Vagina (tissue), 2 donors: Measurements from ENCODE around the gene MCUR1. TPM values are rescaled to one million over a fixed set of nuclear protein-coding genes. Genes with fewer than 3 reads are reported as not detected.
"Not testable (repeated sequence)": the region's sequence is repeated elsewhere in the genome, so short reads cannot be mapped to it uniquely, and the experiment has no call there.

Experiments used
- DNase-seq, 2 donors: peaks; one replicate each; pipeline ENCODE4 v3.0.0-alpha.2; 2017; ENCODE audit errors: extremely low spot score in 2 of 2
- H3K27ac ChIP-seq: fragments of 200-600 bp; sonication (generic); one replicate; pipeline ENCODE4 v1.5.1; 2019
- H3K27me3 ChIP-seq: fragments of 200-600 bp; sonication (generic); one replicate; pipeline ENCODE4 v1.5.1; 2019
- H3K36me3 ChIP-seq, 2 donors: fragments of 200-600 bp; sonication (generic); one replicate each; pipeline ENCODE4 v1.5.1; 2017 to 2019
- H3K4me1 ChIP-seq: fragments of 200-600 bp; sonication (generic); one replicate; pipeline ENCODE4 v1.5.1; 2019
- H3K4me3 ChIP-seq, 2 donors: fragments of 200-600 bp; sonication (generic); 1 replicate in 1 of 2; 2 replicates in 1 of 2; pipeline ENCODE4 v1.5.1; 2016 to 2019
- H3K9me3 ChIP-seq: fragments of 200-600 bp; sonication (generic); one replicate; pipeline ENCODE4 v1.5.1; 2019
- POLR2A ChIP-seq, 2 donors: fragments of 450-650 bp; IDR thresholded peaks; one replicate each; pipeline ENCODE4 v1.6.1; 2017; ENCODE audit warnings: antibody characterized with exemption in 2 of 2, mild to moderate bottlenecking in 2 of 2, moderate library complexity in 2 of 2
- POLR2AphosphoS5 ChIP-seq, 2 donors: sonication (generic); formaldehyde crosslinking; IDR thresholded peaks; one replicate each; pipeline ENCODE4 v1.9.0; 2017; ENCODE audit warnings: antibody characterized with exemption in 2 of 2, mild to moderate bottlenecking in 2 of 2, low read depth in 1 of 2; ENCODE audit not compliant: insufficient read depth in 1 of 2
- intact Hi-C: fragments of 100-400 bp; cut with DNase I; formaldehyde crosslinking; loops from one replicate; pipeline ENCODE4 v1.15.1; 2023
- total RNA-seq: library from RNA; depleted of rRNA; stranded (reverse); fragments of >200 nt; gene quantifications from one replicate; pipeline ENCODE4 v1.2.3, GENCODE V29; 2016
- TF ChIP-seq, protein P1 (sequence below), 3 experiments: fragments of 450-650 bp in 2 of 3; fragments of 200-600 bp in 1 of 3; sonication (generic) in 1 of 3; IDR thresholded peaks; one replicate each; pipeline ENCODE4 v1.5.1; 2017 to 2019; ENCODE audit warnings: antibody characterized with exemption in 3 of 3, mild to moderate bottlenecking in 2 of 3, moderate library complexity in 2 of 3

Gene MCUR1
- total RNA-seq, 1 donor from 2014 or later = 15.0 TPM

DNA sequence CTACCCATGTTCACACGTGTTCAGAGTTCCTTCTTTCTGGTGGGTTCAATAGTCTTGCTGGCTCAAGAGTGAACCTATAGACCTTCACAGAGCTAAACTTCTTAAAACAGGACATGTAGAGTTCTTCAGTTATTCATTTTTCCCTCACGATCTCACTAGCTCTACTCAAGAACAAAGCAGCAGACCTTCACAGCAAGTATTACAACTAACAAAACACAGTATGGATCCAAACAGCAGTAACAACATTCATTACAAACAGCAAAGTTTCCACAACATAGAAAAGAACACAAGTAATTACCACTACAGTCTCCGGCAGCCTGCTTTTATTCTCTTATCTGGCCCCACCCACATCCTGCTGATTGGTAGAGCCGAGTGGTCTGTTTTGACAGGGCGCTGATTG, 39.5 kb upstream of the MCUR1 start:
- no peaks in the 10 kb centered on the region for H3K36me3 ChIP-seq
- no peak for TF ChIP-seq POLR2A (IDR thresholded peaks at IDR 0.05)
- TF ChIP-seq, protein P1, sequence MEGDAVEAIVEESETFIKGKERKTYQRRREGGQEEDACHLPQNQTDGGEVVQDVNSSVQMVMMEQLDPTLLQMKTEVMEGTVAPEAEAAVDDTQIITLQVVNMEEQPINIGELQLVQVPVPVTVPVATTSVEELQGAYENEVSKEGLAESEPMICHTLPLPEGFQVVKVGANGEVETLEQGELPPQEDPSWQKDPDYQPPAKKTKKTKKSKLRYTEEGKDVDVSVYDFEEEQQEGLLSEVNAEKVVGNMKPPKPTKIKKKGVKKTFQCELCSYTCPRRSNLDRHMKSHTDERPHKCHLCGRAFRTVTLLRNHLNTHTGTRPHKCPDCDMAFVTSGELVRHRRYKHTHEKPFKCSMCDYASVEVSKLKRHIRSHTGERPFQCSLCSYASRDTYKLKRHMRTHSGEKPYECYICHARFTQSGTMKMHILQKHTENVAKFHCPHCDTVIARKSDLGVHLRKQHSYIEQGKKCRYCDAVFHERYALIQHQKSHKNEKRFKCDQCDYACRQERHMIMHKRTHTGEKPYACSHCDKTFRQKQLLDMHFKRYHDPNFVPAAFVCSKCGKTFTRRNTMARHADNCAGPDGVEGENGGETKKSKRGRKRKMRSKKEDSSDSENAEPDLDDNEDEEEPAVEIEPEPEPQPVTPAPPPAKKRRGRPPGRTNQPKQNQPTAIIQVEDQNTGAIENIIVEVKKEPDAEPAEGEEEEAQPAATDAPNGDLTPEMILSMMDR (IDR thresholded peaks at IDR 0.05) = no peak
- no peak for TF ChIP-seq POLR2AphosphoS5 (IDR thresholded peaks at IDR 0.05; ENCODE audit: insufficient read depth in 1 of 2, low read depth in 1 of 2)
- H3K27me3 ChIP-seq = no peaks in the 10 kb centered on the region
- no peaks in the 10 kb centered on the region for H3K4me1 ChIP-seq
- intact Hi-C loops = no loop called here
- no peaks in the 10 kb centered on the region for H3K9me3 ChIP-seq
- H3K27ac ChIP-seq = no peak overlapping the region
- H3K4me3 ChIP-seq = no peak overlapping the region
- no peak for DNase-seq

DNA sequence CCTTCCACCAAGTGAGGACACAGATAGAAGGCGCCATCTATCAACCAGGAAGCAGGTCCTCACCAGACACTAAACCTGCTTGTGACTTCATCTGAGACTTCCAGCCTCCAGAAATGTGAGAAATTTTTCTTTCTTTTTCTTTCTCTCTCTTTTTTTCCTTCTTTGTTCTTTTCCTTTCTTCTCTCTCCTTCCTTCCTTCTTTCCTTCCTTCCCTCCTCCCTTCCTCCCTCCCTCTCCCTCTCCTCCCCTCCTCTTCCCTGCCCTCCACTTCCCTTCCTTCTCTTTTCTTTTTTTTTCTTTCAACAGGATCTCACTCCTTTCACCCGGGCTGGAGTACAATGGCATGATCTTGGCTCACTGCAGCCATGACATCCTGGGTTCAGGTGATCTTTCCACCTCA, 37.4 kb upstream of the MCUR1 start:
- peak in 1 of 2 donors; percentile 8 for DNase-seq
- Histone ChIP-seq H3K27me3 (no peaks in the 10 kb centered on the region), H3K4me1 (no peaks in the 10 kb centered on the region), H3K4me3 (no peak overlapping the region), H3K27ac (no peak overlapping the region), H3K36me3 (no peaks in the 10 kb centered on the region), H3K9me3 (no peaks in the 10 kb centered on the region)
- TF ChIP-seq, protein P1 (IDR thresholded peaks at IDR 0.05) = no peak
- no peak for TF ChIP-seq POLR2AphosphoS5 (IDR thresholded peaks at IDR 0.05; ENCODE audit: insufficient read depth in 1 of 2, low read depth in 1 of 2)
- TF ChIP-seq POLR2A (IDR thresholded peaks at IDR 0.05) = no peak
- intact Hi-C loops = no loop called here

DNA sequence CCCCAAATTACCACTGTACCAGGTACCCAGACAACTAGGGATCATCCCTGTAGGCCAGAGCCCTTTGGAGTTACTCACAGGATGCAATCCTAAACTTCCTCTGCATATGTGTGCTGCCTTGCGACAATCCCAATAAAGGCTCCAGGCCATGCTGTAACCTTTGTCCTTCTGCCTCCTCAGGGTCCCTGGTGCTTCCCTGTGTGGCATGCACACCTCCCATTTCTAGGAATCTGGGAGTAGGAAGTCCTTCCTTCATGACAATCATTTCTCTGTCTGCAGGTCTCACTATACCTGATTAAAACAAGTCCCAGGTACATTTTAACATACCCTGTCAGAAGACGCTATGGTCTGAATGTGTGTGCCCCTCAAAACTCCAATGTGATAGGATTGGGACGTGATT, 37.0 kb upstream of the MCUR1 start:
- no peaks in the 10 kb centered on the region for H3K4me1 ChIP-seq
- H3K27me3 ChIP-seq = no peaks in the 10 kb centered on the region
- intact Hi-C loops = no loop called here
- no peak for TF ChIP-seq POLR2AphosphoS5 (IDR thresholded peaks at IDR 0.05; ENCODE audit: insufficient read depth in 1 of 2, low read depth in 1 of 2)
- TF ChIP-seq, protein P1 (IDR thresholded peaks at IDR 0.05) = no peak
- no peak for TF ChIP-seq POLR2A (IDR thresholded peaks at IDR 0.05)
- H3K36me3 ChIP-seq = no peaks in the 10 kb centered on the region
- no peak overlapping the region for H3K27ac ChIP-seq
- H3K9me3 ChIP-seq = no peaks in the 10 kb centered on the region
- no peak overlapping the region for H3K4me3 ChIP-seq
- peak in 1 of 2 donors; percentile 32 for DNase-seq

DNA sequence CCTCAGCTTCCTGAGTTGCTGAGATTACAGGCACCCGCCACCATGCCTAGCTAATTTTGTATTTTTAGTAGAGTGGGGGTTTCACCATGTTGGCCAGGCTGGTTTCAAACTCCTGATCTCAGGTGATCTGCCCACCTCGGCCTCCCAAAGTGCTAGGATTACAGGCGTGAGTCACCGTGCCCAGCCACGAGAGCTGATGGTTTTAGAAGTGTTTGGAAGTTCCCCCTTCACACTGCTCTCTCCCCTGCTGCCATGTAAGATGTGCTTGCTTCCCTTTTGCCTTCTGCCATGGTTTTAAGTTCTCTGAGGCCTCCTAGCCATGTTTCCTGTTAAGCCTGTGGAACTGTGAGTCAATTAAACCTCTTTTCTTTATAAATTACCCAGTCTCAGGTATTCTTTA, 36.3 kb upstream of the MCUR1 start:
- H3K9me3 ChIP-seq, H3K36me3 ChIP-seq, H3K4me3 ChIP-seq, intact Hi-C loops, H3K27ac ChIP-seq, H3K4me1 ChIP-seq, H3K27me3 ChIP-seq: not testable (repeated sequence)
- DNase-seq = peak in 1 of 2 donors; percentile 13

DNA sequence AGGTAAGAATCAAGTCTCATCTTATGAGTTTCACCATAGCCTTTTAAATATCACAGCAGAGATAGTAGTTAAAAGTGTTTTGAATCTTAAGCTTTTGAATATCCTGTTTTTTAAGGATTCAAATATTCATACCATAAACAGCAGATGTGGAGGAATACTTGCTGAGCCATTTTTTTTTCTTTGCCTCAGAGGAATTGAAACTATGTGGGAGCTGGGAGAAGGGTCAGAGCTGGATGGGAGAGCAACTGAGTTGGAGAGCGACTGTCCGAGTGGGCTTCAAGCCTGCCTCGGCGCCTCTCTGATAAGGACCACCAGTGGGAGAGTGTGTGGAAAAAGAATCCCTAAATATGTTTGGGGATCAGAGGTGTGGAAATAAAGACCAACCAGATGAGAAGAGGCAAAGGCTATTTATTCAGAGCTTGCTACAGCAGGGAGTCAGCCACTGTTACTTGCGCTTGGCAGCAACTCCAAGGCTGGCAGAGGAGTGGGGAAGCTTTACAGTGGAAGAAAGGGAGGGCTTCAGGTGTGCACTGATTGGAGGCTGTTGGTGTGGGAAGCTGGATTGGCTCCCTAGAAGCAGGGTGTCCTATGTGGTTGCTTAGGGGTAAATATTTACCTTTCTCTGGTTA, 34.3 kb upstream of the MCUR1 start:
- no peak overlapping the region for H3K4me3 ChIP-seq
- no peaks in the 10 kb centered on the region for H3K27me3 ChIP-seq
- TF ChIP-seq POLR2AphosphoS5 (IDR thresholded peaks at IDR 0.05; ENCODE audit: insufficient read depth in 1 of 2, low read depth in 1 of 2) = no peak
- TF ChIP-seq, protein P1 (IDR thresholded peaks at IDR 0.05) = no peak
- no peak for TF ChIP-seq POLR2A (IDR thresholded peaks at IDR 0.05)
- no peaks in the 10 kb centered on the region for H3K4me1 ChIP-seq
- intact Hi-C loops = no loop called here
- H3K36me3 ChIP-seq = no peaks in the 10 kb centered on the region
- DNase-seq = peak; percentile 19 to 34
- no peak overlapping the region for H3K27ac ChIP-seq
- H3K9me3 ChIP-seq = no peaks in the 10 kb centered on the region
